HG03139 (cell line): ENCODE data around the gene GSG1.
"Not testable (repeated sequence)": the region's sequence is repeated elsewhere in the genome, so short reads cannot be mapped to it uniquely, and the experiment has no call there.

Source experiments
- ATAC-seq: cut with Tn5 transposase; IDR thresholded peaks from one replicate; pipeline ENCODE4 v1.9.1; 2021; ENCODE audit not compliant: unreplicated experiment

GSG1 gene

GRCh38 chr12:13093191-13093847, 10.1 kb downstream of the GSG1 start:
- ATAC-seq: no peak

- no peak for ATAC-seq
Observed at GRCh38 chr12:13091832-13092231, 11.6 kb downstream of the GSG1 start.

GRCh38 chr12:13090054-13090453, 13.4 kb downstream of the GSG1 start:
- ATAC-seq: no peak

GRCh38 chr12:13088496-13088895, 15.0 kb downstream of the GSG1 start:
- ATAC-seq: no peak

GRCh38 chr12:13087766-13088165, 15.7 kb downstream of the GSG1 start:
- ATAC-seq: no peak

- no peak for ATAC-seq
Observed at GRCh38 chr12:13085968-13086686, 17.3 kb downstream of the GSG1 start.

GRCh38 chr12:13084898-13085640, 18.4 kb downstream of the GSG1 start:
- ATAC-seq: no peak

GRCh38 chr12:13083638-13084037, 19.8 kb downstream of the GSG1 start:
- not testable (repeated sequence) for ATAC-seq

GRCh38 chr12:13082861-13083260, 20.6 kb downstream of the GSG1 start:
- ATAC-seq: no peak

GRCh38 chr12:13080266-13080665, 23.2 kb downstream of the GSG1 start:
- no peak for ATAC-seq

- ATAC-seq: no peak
Observed at GRCh38 chr12:13079440-13079906, 24.0 kb downstream of the GSG1 start.

- no peak for ATAC-seq
Observed at GRCh38 chr12:13075786-13076570, 27.5 kb downstream of the GSG1 start.

- no peak for ATAC-seq
Observed at GRCh38 chr12:13075118-13075480, 28.4 kb downstream of the GSG1 start.

- no peak for ATAC-seq
Observed at GRCh38 chr12:13074396-13075117, 28.9 kb downstream of the GSG1 start.

GRCh38 chr12:13073173-13073572, 30.3 kb downstream of the GSG1 start:
- ATAC-seq: no peak

- no peak for ATAC-seq
Observed at GRCh38 chr12:13071305-13072280, 31.9 kb downstream of the GSG1 start.

GRCh38 chr12:13069380-13069779, 34.1 kb downstream of the GSG1 start:
- no peak for ATAC-seq

- ATAC-seq: no peak
Observed at GRCh38 chr12:13067322-13067721, 36.1 kb downstream of the GSG1 start.

GRCh38 chr12:13066459-13066858, 37.0 kb downstream of the GSG1 start:
- ATAC-seq: no peak
